Measurements from ENCODE around the gene INHBC.
"Not testable (repeated sequence)": the region's sequence is repeated elsewhere in the genome, so short reads cannot be mapped to it uniquely, and the experiment has no call there.

INHBC gene

GRCh38 chr12:57419495-57419894, 15.1 kb upstream of the INHBC start:
- Histone ChIP-seq H3K9me3 (no peaks in the 10 kb centered on the region), H3K36me3 (peaks cover 4 to 15% (median 5%) of the 10 kb centered on the region in 3 donors), H3K27me3 (no peaks in the 10 kb centered on the region), H3K4me1 (peaks cover 0 to 18% (median 7%) of the 10 kb centered on the region in 4 donors), H3K4me3 (no peak overlapping the region), H3K27ac (no peak overlapping the region)
- DNase-seq = no peak
- TF ChIP-seq CTCF (IDR thresholded peaks at IDR 0.05) = no peak
- intact Hi-C loops (cut with DNase I; ENCODE audit: low total_unique reads) = no loop called here

GRCh38 chr12:57420482-57420881, 14.1 kb upstream of the INHBC start:
- no peak for DNase-seq
- H3K4me3 ChIP-seq = no peak overlapping the region
- H3K9me3 ChIP-seq = no peaks in the 10 kb centered on the region
- H3K36me3 ChIP-seq = peaks cover 4 to 17% (median 5%) of the 10 kb centered on the region in 3 donors
- intact Hi-C loops (cut with DNase I; ENCODE audit: low total_unique reads) = no loop called here
- no peak overlapping the region for H3K27ac ChIP-seq
- H3K27me3 ChIP-seq = no peaks in the 10 kb centered on the region
- H3K4me1 ChIP-seq = peaks cover 0 to 18% (median 7%) of the 10 kb centered on the region in 4 donors
- TF ChIP-seq CTCF (IDR thresholded peaks at IDR 0.05) = no peak

GRCh38 chr12:57426948-57427347, 7.6 kb upstream of the INHBC start:
- Histone ChIP-seq H3K36me3 (peaks cover 4 to 16% (median 5%) of the 10 kb centered on the region in 3 donors), H3K4me1 (peaks cover 0 to 15% (median 11%) of the 10 kb centered on the region in 4 donors)
- intact Hi-C loops (cut with DNase I; ENCODE audit: low total_unique reads); H3K27ac ChIP-seq; DNase-seq; H3K27me3 ChIP-seq; H3K9me3 ChIP-seq; H3K4me3 ChIP-seq: not testable (repeated sequence)

GRCh38 chr12:57428965-57429364, 5.6 kb upstream of the INHBC start:
- intact Hi-C loops (cut with DNase I; ENCODE audit: low total_unique reads) = no loop called here
- peaks cover 0 to 5% (median 0%) of the 10 kb centered on the region in 3 donors for H3K36me3 ChIP-seq
- no peak for DNase-seq
- no peak overlapping the region for H3K4me3 ChIP-seq
- H3K4me1 ChIP-seq = peaks cover 0 to 15% (median 11%) of the 10 kb centered on the region in 4 donors
- no peak for TF ChIP-seq CTCF (IDR thresholded peaks at IDR 0.05)
- no peaks in the 10 kb centered on the region for H3K9me3 ChIP-seq
- H3K27ac ChIP-seq = peak overlapping the region; percentile 97 to 99
- H3K27me3 ChIP-seq = no peaks in the 10 kb centered on the region

- no peak for DNase-seq
- Histone ChIP-seq H3K4me3 (peak overlapping the region; percentile 76 to 93), H3K27me3 (no peaks in the 10 kb centered on the region), H3K36me3 (peaks cover 0 to 5% (median 0%) of the 10 kb centered on the region in 3 donors), H3K27ac (peak overlapping the region; percentile 97 to 99), H3K4me1 (peaks cover 0 to 15% (median 11%) of the 10 kb centered on the region in 4 donors), H3K9me3 (no peaks in the 10 kb centered on the region)
- intact Hi-C loops (cut with DNase I; ENCODE audit: low total_unique reads) = no loop called here
- TF ChIP-seq CTCF (IDR thresholded peaks at IDR 0.05) = no peak
Measured at GRCh38 chr12:57429473-57430111, 5.0 kb upstream of the INHBC start.

- no peak for TF ChIP-seq CTCF (IDR thresholded peaks at IDR 0.05)
- DNase-seq = peak; percentile 30 to 73
- H3K4me3 ChIP-seq = peak overlapping the region; percentile 76 to 93
- H3K4me1 ChIP-seq = peaks cover 0 to 15% (median 11%) of the 10 kb centered on the region in 4 donors
- H3K27me3 ChIP-seq = no peaks in the 10 kb centered on the region
- H3K9me3 ChIP-seq = no peaks in the 10 kb centered on the region
- peak overlapping the region; percentile 97 to 99 for H3K27ac ChIP-seq
- intact Hi-C loops (cut with DNase I; ENCODE audit: low total_unique reads) = no loop called here
- H3K36me3 ChIP-seq = peaks cover 0 to 5% (median 0%) of the 10 kb centered on the region in 3 donors
Measured at GRCh38 chr12:57430112-57430930, 4.3 kb upstream of the INHBC start.

All from tibial artery (tissue), 4 donors.